ENCODE results near the gene CFAP157. TPM values are rescaled to one million over a fixed set of nuclear protein-coding genes. Genes with fewer than 3 reads are reported as not detected.

Gene CFAP157
- total RNA-seq, 1 donor: not detected

Other genes starting within 250 kb of the CFAP157 start
- 2.0 TPM for gene STXBP1, start 94.7 kb upstream of the CFAP157 start, total RNA-seq
- gene PTRH1, start 8.7 kb downstream of the CFAP157 start, total RNA-seq: 1.7 TPM
- 1.9 TPM for gene TTC16, start 9.1 kb downstream of the CFAP157 start, total RNA-seq
- gene TOR2A, start 28.3 kb downstream of the CFAP157 start, total RNA-seq: 13.4 TPM
- gene SH2D3C, start 71.7 kb downstream of the CFAP157 start, total RNA-seq: 12.6 TPM
- gene CDK9, start 79.0 kb downstream of the CFAP157 start, total RNA-seq: 77.8 TPM
- gene FPGS, start 95.9 kb downstream of the CFAP157 start, total RNA-seq: 44.4 TPM
- 3.8 TPM for gene ENG, start 147.7 kb downstream of the CFAP157 start, total RNA-seq
- 3.7 TPM for gene AK1, start 170.7 kb downstream of the CFAP157 start, total RNA-seq
- 35.8 TPM for gene ST6GALNAC6, start 192.6 kb downstream of the CFAP157 start, total RNA-seq
- gene ST6GALNAC4, start 210.1 kb downstream of the CFAP157 start, total RNA-seq: 22.7 TPM
- gene PIP5KL1, start 223.8 kb downstream of the CFAP157 start, total RNA-seq: 0.42 TPM
- gene DPM2, start 230.9 kb downstream of the CFAP157 start, total RNA-seq: 12.7 TPM